H9 (cell line): ENCODE data around the gene LMO1. TPM values are rescaled to one million over a fixed set of nuclear protein-coding genes. Genes with fewer than 3 reads are reported as not detected.

ENCODE experiments used
- DNase-seq: peaks from one replicate; pipeline ENCODE4 v3.0.0-alpha.2; 2017
- H2AFZ ChIP-seq: one replicate; pipeline ENCODE4 v1.6.1; 2013; ENCODE audit warnings: mild to moderate bottlenecking, low read length, control low read depth, moderate library complexity
- H2AK5ac ChIP-seq: 2 replicates; pipeline ENCODE4 v1.6.1; 2013; ENCODE audit warnings: low read length, control low read depth, mixed read lengths; ENCODE audit not compliant: insufficient read length
- H2BK120ac ChIP-seq: one replicate; pipeline ENCODE4 v1.6.1; 2013; ENCODE audit warnings: low read depth, mild to moderate bottlenecking, low read length, control low read depth, inconsistent platforms; ENCODE audit not compliant: poor library complexity, severe bottlenecking
- H2BK12ac ChIP-seq: 2 replicates; pipeline ENCODE4 v1.6.1; 2013; ENCODE audit warnings: low read length, control low read depth, mixed read lengths, low read depth; ENCODE audit not compliant: insufficient read length
- H2BK15ac ChIP-seq: 2 replicates; pipeline ENCODE4 v1.6.1; 2013; ENCODE audit warnings: low read depth, low read length, control low read depth
- H2BK20ac ChIP-seq: one replicate; pipeline ENCODE4 v1.6.1; 2013; ENCODE audit warnings: low read depth, mild to moderate bottlenecking, low read length, control low read depth, inconsistent platforms; ENCODE audit not compliant: poor library complexity, severe bottlenecking
- H2BK5ac ChIP-seq: 2 replicates; pipeline ENCODE4 v1.6.1; 2013; ENCODE audit warnings: low read length, control low read depth, mixed read lengths; ENCODE audit not compliant: insufficient read length
- H3K14ac ChIP-seq: 2 replicates; pipeline ENCODE4 v1.6.1; 2013; ENCODE audit warnings: low read length, control low read depth; ENCODE audit not compliant: insufficient read depth
- H3K18ac ChIP-seq: 2 replicates; pipeline ENCODE4 v1.6.1; 2013; ENCODE audit warnings: low read depth, mild to moderate bottlenecking, mixed read lengths, low read length, control low read depth; ENCODE audit not compliant: insufficient read length
- H3K23ac ChIP-seq: 2 replicates; pipeline ENCODE4 v1.6.1; 2013; ENCODE audit warnings: low read length, control low read depth, mixed read lengths, low read depth; ENCODE audit not compliant: insufficient read length
- H3K23me2 ChIP-seq: 2 replicates; pipeline ENCODE4 v1.6.1; 2013; ENCODE audit warnings: low read depth, mild to moderate bottlenecking, mixed read lengths, low read length, control low read depth; ENCODE audit not compliant: insufficient read length, poor library complexity, severe bottlenecking
- H3K27ac ChIP-seq: 2 replicates; pipeline ENCODE4 v1.5.1; 2013; ENCODE audit warnings: low read length, control low read depth, mixed read lengths, low read depth; ENCODE audit not compliant: insufficient read length
- H3K27me3 ChIP-seq: 2 replicates; pipeline ENCODE4 v1.6.1; 2013; ENCODE audit warnings: low read length, control low read depth, inconsistent platforms; ENCODE audit not compliant: insufficient read depth
- H3K4ac ChIP-seq: 2 replicates; pipeline ENCODE4 v1.6.1; 2013; ENCODE audit warnings: low read depth, mild to moderate bottlenecking, control low read depth, inconsistent platforms, low read length, moderate library complexity
- H3K4me1 ChIP-seq: 2 replicates; pipeline ENCODE4 v1.6.1; 2013; ENCODE audit warnings: low read length, control low read depth, inconsistent platforms; ENCODE audit not compliant: insufficient read depth
- H3K4me2 ChIP-seq: 2 replicates; pipeline ENCODE4 v1.6.1; 2013; ENCODE audit warnings: low read length, control low read depth, mixed read lengths; ENCODE audit not compliant: insufficient read length, insufficient read depth
- H3K56ac ChIP-seq: 2 replicates; pipeline ENCODE4 v1.6.1; 2013; ENCODE audit warnings: low read depth, mild to moderate bottlenecking, mixed read lengths, low read length, control low read depth; ENCODE audit not compliant: insufficient read length
- H3K79me1 ChIP-seq: 2 replicates; pipeline ENCODE4 v1.6.1; 2013; ENCODE audit warnings: low read depth, mild to moderate bottlenecking, moderate library complexity, low read length, control low read depth, inconsistent platforms; ENCODE audit not compliant: insufficient read depth, poor library complexity, severe bottlenecking
- H3K79me2 ChIP-seq: 2 replicates; pipeline ENCODE4 v1.6.1; 2013; ENCODE audit warnings: low read length, control low read depth, inconsistent platforms; ENCODE audit not compliant: insufficient read depth
- H3K9ac ChIP-seq: 2 replicates; pipeline ENCODE4 v1.6.1; 2013; ENCODE audit warnings: low read length, control low read depth, mixed read lengths; ENCODE audit not compliant: insufficient read length; ENCODE audit errors: extremely low read depth
- H3K9me3 ChIP-seq: one replicate; pipeline ENCODE4 v1.6.1; 2013; ENCODE audit warnings: low read depth, low read length, inconsistent platforms; ENCODE audit not compliant: control insufficient read depth
- H3T11ph ChIP-seq: one replicate; pipeline ENCODE4 v1.6.1; 2013; ENCODE audit warnings: mild to moderate bottlenecking, low read length, control low read depth, inconsistent platforms
- H4K20me1 ChIP-seq: one replicate; pipeline ENCODE4 v1.6.1; 2013; ENCODE audit not compliant: control insufficient read depth, insufficient read length, insufficient read depth
- H4K5ac ChIP-seq: 2 replicates; pipeline ENCODE4 v1.6.1; 2013; ENCODE audit warnings: low read depth, mild to moderate bottlenecking, mixed read lengths, low read length, control low read depth; ENCODE audit not compliant: insufficient read length
- H4K8ac ChIP-seq: replicated peaks from 2 replicates; pipeline ENCODE4 v1.6.1; 2013; ENCODE audit warnings: low read length, control low read depth, mixed read lengths, low read depth; ENCODE audit not compliant: insufficient read length
- H4K91ac ChIP-seq: 2 replicates; pipeline ENCODE4 v1.6.1; 2013; ENCODE audit warnings: low read depth, mild to moderate bottlenecking, moderate library complexity, mixed read lengths, low read length, control low read depth; ENCODE audit not compliant: insufficient read length
- H3K27ac Mint-ChIP-seq, 3 experiments: 2 replicates in 2 of 3; 3 replicates in 1 of 3; pipeline ENCODE4 v1.8.0; 2020 to 2021; ENCODE audit warnings: mixed read lengths in 3 of 3, mild to moderate bottlenecking in 1 of 3, moderate library complexity in 1 of 3
- H3K27me3 Mint-ChIP-seq: 2 replicates; pipeline ENCODE4 v1.8.0; 2021; ENCODE audit warnings: low read depth, mild to moderate bottlenecking, moderate library complexity, mixed read lengths
- H3K36me3 Mint-ChIP-seq, 3 experiments: 2 replicates in 2 of 3; 3 replicates in 1 of 3; pipeline ENCODE4 v1.8.0; 2020 to 2021; ENCODE audit warnings: low read depth in 3 of 3, mixed read lengths in 3 of 3; ENCODE audit not compliant: insufficient read depth in 1 of 3
- H3K4me1 Mint-ChIP-seq, 2 experiments: 2 replicates each; pipeline ENCODE4 v1.8.0; 2020; ENCODE audit warnings: mixed read lengths in 2 of 2
- H3K4me3 Mint-ChIP-seq, 2 experiments: 2 replicates in 1 of 2; 3 replicates in 1 of 2; pipeline ENCODE4 v1.8.0; 2020 to 2021; ENCODE audit warnings: mild to moderate bottlenecking in 2 of 2, mixed read lengths in 2 of 2, moderate library complexity in 1 of 2
- H3K9me3 Mint-ChIP-seq, 2 experiments: 2 replicates in 1 of 2; 3 replicates in 1 of 2; pipeline ENCODE4 v1.8.0; 2020; ENCODE audit warnings: mild to moderate bottlenecking in 2 of 2, mixed read lengths in 2 of 2, moderate library complexity in 1 of 2
- CTCF ChIP-seq: fragments of 200-600 bp; sonication (generic); conservative IDR thresholded peaks from 3 replicates; pipeline ENCODE4 v1.8.0; 2021; ENCODE audit warnings: antibody characterized with exemption, mild to moderate bottlenecking
- WGBS: extraction: QIAGEN DNeasy Blood & Tissue Kit; methylation state at CpG from one replicate; pipeline ENCODE4 v1.1.7; 2013; ENCODE audit warnings: missing lambda C conversion rate, low lambda C conversion rate, mixed read lengths; ENCODE audit not compliant: insufficient read length; ENCODE audit errors: extremely low coverage; 5-methylcytosine and 5-hydroxymethylcytosine counted together
- total RNA-seq: library from RNA; stranded (reverse); gene quantifications from 2 replicates; pipeline ENCODE4 v1.2.1, GENCODE V29; 2021

Gene LMO1
- total RNA-seq, 1 experiment from 2014 or later, result 0.50 TPM

DNA sequence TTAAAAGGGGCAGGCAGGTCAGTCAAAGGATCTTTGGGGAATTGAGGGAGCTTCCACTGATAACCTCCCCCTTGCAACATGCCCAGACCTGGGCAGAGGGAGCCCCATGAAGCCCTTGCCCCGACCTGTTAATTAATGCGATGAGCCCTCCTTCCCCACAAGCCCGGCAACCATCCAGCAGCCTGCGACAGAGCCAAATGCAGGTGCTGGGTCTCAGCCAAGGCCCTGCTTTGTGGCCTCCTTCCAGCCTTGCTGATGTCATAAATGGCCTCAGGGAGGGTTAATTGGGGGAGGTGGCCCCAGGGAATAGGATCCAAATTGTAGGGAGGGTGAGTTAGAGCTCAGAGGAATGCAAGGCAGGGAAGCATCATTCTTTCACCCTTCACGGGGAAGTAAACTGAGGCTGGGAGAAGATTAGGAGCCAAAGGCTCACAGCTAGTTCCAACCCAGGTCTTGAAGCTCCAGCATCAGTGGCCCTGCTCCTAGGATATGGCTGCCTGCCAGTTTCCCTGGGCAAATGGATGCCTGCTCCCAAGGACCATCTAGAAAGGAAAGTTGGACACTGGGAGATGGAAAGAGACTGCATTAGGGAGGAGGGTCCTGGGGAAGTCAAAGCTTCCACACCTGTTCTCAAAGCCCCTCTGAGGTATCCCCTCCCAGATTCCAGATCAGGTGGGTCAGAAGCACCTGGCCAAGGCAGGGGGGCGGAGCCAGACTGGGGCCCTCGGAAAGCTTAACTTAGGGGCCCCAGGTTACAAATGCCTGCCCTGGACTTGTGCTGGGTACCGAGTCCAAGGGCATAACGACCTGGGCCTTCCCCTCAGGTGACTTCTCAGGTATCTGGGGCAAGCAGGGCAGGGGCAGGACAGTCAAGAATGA is 34.1 kb downstream of the LMO1 start:
- TF ChIP-seq CTCF, result no peak
- Histone ChIP-seq H3K9ac (no peak overlapping the region), H3K79me1 (no peaks in the 10 kb centered on the region), H3K18ac (no peak overlapping the region), H2BK12ac (no peak overlapping the region), H4K20me1 (no peaks in the 10 kb centered on the region), H3K27ac (no peak overlapping the region), H3K4me1 (no peaks in the 10 kb centered on the region), H4K8ac (no peak overlapping the region), H3T11ph (no peak overlapping the region), H3K23me2 (no peaks in the 10 kb centered on the region), H2BK20ac (no peak overlapping the region), H2BK120ac (no peak overlapping the region), H3K27me3 (no peaks in the 10 kb centered on the region), H3K79me2 (no peaks in the 10 kb centered on the region), H3K14ac (no peak overlapping the region), H2BK5ac (no peak overlapping the region), H2AFZ (no peak overlapping the region), H3K23ac (no peak overlapping the region), H3K9me3 (no peaks in the 10 kb centered on the region), H3K56ac (no peak overlapping the region), H4K91ac (no peak overlapping the region), H4K5ac (no peak overlapping the region), H3K4ac (no peak overlapping the region), H2BK15ac (no peak overlapping the region), H3K4me2 (no peak overlapping the region), H2AK5ac (no peak overlapping the region)
- WGBS, result no CpG with 5 or more reads among the region's 9 CpGs
- peaks cover 15 to 17% of the 10 kb centered on the region in 2 experiments for H3K4me1 Mint-ChIP-seq
- peaks cover 1% of the 10 kb centered on the region; the same call in 1 of the 2 replicates for H3K27me3 Mint-ChIP-seq
- no peak overlapping the region for H3K4me3 Mint-ChIP-seq
- H3K9me3 Mint-ChIP-seq, result no peaks in the 10 kb centered on the region
- no peak for DNase-seq
- peak overlapping the region in 1 of 3 experiments; percentile 73; a peak in 1 of 7 replicates for H3K27ac Mint-ChIP-seq
- no peaks in the 10 kb centered on the region for H3K36me3 Mint-ChIP-seq
